ENCODE measurements around the gene CCDC92. TPM values are rescaled to one million over a fixed set of nuclear protein-coding genes. Genes with fewer than 3 reads are reported as not detected.

Gene CCDC92
- total RNA-seq, 4 donors from 2014 or later, result 7.4 to 67.3 (median 32.8) TPM

GRCh38 chr12:123989753-123990152 is 17.1 kb upstream of the CCDC92 start:
- no peak for DNase-seq
- no peaks in the 10 kb centered on the region for H3K9me3 ChIP-seq
- no peak for TF ChIP-seq CTCF (IDR thresholded peaks at IDR 0.05)
- no peak for TF ChIP-seq POLR2A (IDR thresholded peaks at IDR 0.05)
- H3K27ac ChIP-seq, result no peak overlapping the region
- H3K4me3 ChIP-seq, result no peak overlapping the region
- intact Hi-C loops (cut with DNase I; ENCODE audit: low total_unique reads), result no loop called here
- no peaks in the 10 kb centered on the region for H3K36me3 ChIP-seq
- no peaks in the 10 kb centered on the region for H3K4me1 ChIP-seq
- no peaks in the 10 kb centered on the region for H3K27me3 ChIP-seq

DNA sequence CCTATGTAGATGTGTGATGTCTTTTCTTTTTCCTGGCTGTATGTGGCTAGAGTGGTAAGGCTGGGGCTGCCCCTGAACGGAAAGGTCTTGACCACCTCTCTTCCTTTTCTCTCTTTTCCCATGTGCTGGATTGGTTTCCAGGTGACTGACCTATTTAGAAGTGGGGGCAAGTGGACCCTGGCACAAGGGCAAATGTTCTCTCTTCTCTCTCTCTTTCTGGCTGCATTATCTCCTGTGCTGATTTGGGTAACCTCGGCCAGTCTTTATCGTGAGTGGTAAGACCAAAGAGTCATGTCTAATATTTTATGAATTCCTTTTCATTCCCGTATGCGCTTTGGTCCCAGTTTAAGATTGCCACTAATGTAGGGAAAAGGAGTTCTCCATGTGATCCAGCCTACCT is 16.5 kb upstream of the CCDC92 start:
- DNase-seq, result no peak
- intact Hi-C loops (cut with DNase I; ENCODE audit: low total_unique reads), result no loop called here
- H3K4me3 ChIP-seq, result no peak overlapping the region
- no peak for TF ChIP-seq CTCF (IDR thresholded peaks at IDR 0.05)
- no peak for TF ChIP-seq POLR2A (IDR thresholded peaks at IDR 0.05)
- no peaks in the 10 kb centered on the region for H3K27me3 ChIP-seq
- H3K4me1 ChIP-seq, result no peaks in the 10 kb centered on the region
- H3K9me3 ChIP-seq, result no peaks in the 10 kb centered on the region
- H3K27ac ChIP-seq, result no peak overlapping the region
- H3K36me3 ChIP-seq, result no peaks in the 10 kb centered on the region

GRCh38 chr12:123987022-123987421 is 14.4 kb upstream of the CCDC92 start:
- TF ChIP-seq CTCF (IDR thresholded peaks at IDR 0.05), result no peak
- no peak for TF ChIP-seq POLR2A (IDR thresholded peaks at IDR 0.05)
- Histone ChIP-seq H3K36me3 (no peaks in the 10 kb centered on the region), H3K4me1 (no peaks in the 10 kb centered on the region), H3K9me3 (no peaks in the 10 kb centered on the region), H3K27ac (no peak overlapping the region), H3K27me3 (no peaks in the 10 kb centered on the region), H3K4me3 (no peak overlapping the region)
- intact Hi-C loops (cut with DNase I; ENCODE audit: low total_unique reads), result no loop called here
- no peak for DNase-seq

- H3K27me3 ChIP-seq, result no peaks in the 10 kb centered on the region
- H3K27ac ChIP-seq, result no peak overlapping the region
- intact Hi-C loops (cut with DNase I; ENCODE audit: low total_unique reads), result no loop called here
- no peak for TF ChIP-seq POLR2A (IDR thresholded peaks at IDR 0.05)
- no peak for TF ChIP-seq CTCF (IDR thresholded peaks at IDR 0.05)
- H3K4me1 ChIP-seq, result no peaks in the 10 kb centered on the region
- no peak overlapping the region for H3K4me3 ChIP-seq
- H3K9me3 ChIP-seq, result no peaks in the 10 kb centered on the region
- no peak for DNase-seq
- H3K36me3 ChIP-seq, result no peaks in the 10 kb centered on the region
These were observed 13.8 kb upstream of the CCDC92 start for GRCh38 chr12:123986374-123986965.

DNA sequence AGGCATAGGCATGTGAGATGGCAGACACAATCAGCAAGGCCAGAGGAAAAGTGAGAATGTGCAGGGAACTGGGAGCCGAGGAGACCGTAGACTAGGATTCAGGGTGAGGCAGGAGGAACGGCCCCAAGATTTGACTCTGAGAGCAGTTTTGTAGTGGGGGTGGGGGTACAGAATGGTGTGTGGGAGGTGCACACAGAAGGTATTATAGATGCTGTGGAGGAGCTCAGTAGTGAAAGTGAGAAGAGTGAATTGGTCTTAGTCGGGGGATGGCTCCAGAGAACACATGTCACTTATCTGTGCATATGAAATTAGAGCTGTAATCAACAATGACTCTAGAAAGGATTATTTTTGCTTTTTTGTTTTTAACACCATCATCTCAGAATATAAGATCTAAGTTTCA is 12.3 kb upstream of the CCDC92 start:
- H3K27me3 ChIP-seq, result no peaks in the 10 kb centered on the region
- H3K4me3 ChIP-seq, result no peak overlapping the region
- no peak for DNase-seq
- H3K9me3 ChIP-seq, result no peaks in the 10 kb centered on the region
- intact Hi-C loops (cut with DNase I; ENCODE audit: low total_unique reads), result loop anchor here (5.0 kb wide), 1 partner anchor 83 kb away; no protein-coding TSS in a partner anchor
- H3K4me1 ChIP-seq, result no peaks in the 10 kb centered on the region
- TF ChIP-seq POLR2A (IDR thresholded peaks at IDR 0.05), result no peak
- TF ChIP-seq CTCF (IDR thresholded peaks at IDR 0.05), result no peak
- H3K27ac ChIP-seq, result no peak overlapping the region
- no peaks in the 10 kb centered on the region for H3K36me3 ChIP-seq

Data from uterus (tissue), 4 donors.